ENCODE results near the gene KCTD17.
A peak's percentile ranks its signal among the peaks of the same experiment; 100 is the strongest.
"Not testable (repeated sequence)": the region's sequence is repeated elsewhere in the genome, so short reads cannot be mapped to it uniquely, and the experiment has no call there.

Gene KCTD17

GRCh38 chr22:37069319-37069718 lies 17.8 kb downstream of the KCTD17 start:
- Mint-ChIP-seq H3K4me3 (no peak overlapping the region), H3K36me3 (ENCODE audit: low read depth) (no peaks in the 10 kb centered on the region)

GRCh38 chr22:37069719-37070118 lies 18.2 kb downstream of the KCTD17 start:
- no peak overlapping the region for H3K27ac Mint-ChIP-seq
- H3K4me3 Mint-ChIP-seq: no peak overlapping the region
- H3K9me3 Mint-ChIP-seq: no peaks in the 10 kb centered on the region
- H3K4me1 Mint-ChIP-seq (ENCODE audit: low read depth): no peaks in the 10 kb centered on the region
- H3K36me3 Mint-ChIP-seq (ENCODE audit: low read depth): no peaks in the 10 kb centered on the region
- H3K27me3 Mint-ChIP-seq: peaks cover 23% of the 10 kb centered on the region

More at GRCh38 chr22:37069319-37069718, 17.8 kb downstream of the KCTD17 start:
- Mint-ChIP-seq H3K27me3 (peaks cover 23% of the 10 kb centered on the region), H3K27ac (no peak overlapping the region), H3K4me1 (ENCODE audit: low read depth) (no peaks in the 10 kb centered on the region), H3K9me3 (no peaks in the 10 kb centered on the region)

GRCh38 chr22:37070334-37070733 lies 18.8 kb downstream of the KCTD17 start:
- no peaks in the 10 kb centered on the region for H3K9me3 Mint-ChIP-seq
- no peak overlapping the region for H3K27ac Mint-ChIP-seq
- H3K27me3 Mint-ChIP-seq: peaks cover 27% of the 10 kb centered on the region
- H3K4me1 Mint-ChIP-seq (ENCODE audit: low read depth): no peaks in the 10 kb centered on the region
- no peak overlapping the region for H3K4me3 Mint-ChIP-seq
- no peaks in the 10 kb centered on the region for H3K36me3 Mint-ChIP-seq (ENCODE audit: low read depth)

GRCh38 chr22:37070744-37071143 lies 19.2 kb downstream of the KCTD17 start:
- H3K27ac Mint-ChIP-seq: no peak overlapping the region

GRCh38 chr22:37071850-37072592 lies 20.5 kb downstream of the KCTD17 start:
- not testable (repeated sequence) for H3K27ac Mint-ChIP-seq; H3K36me3 Mint-ChIP-seq (ENCODE audit: low read depth); H3K4me1 Mint-ChIP-seq (ENCODE audit: low read depth); H3K9me3 Mint-ChIP-seq; H3K4me3 Mint-ChIP-seq
- H3K27me3 Mint-ChIP-seq: peaks cover 37% of the 10 kb centered on the region

More at GRCh38 chr22:37070744-37071143, 19.2 kb downstream of the KCTD17 start:
- no peak overlapping the region for H3K4me3 Mint-ChIP-seq
- no peaks in the 10 kb centered on the region for H3K9me3 Mint-ChIP-seq
- H3K36me3 Mint-ChIP-seq (ENCODE audit: low read depth): no peaks in the 10 kb centered on the region
- H3K27me3 Mint-ChIP-seq: peaks cover 31% of the 10 kb centered on the region
- no peaks in the 10 kb centered on the region for H3K4me1 Mint-ChIP-seq (ENCODE audit: low read depth)

GRCh38 chr22:37072673-37073072 lies 21.1 kb downstream of the KCTD17 start:
- no peak overlapping the region for H3K4me3 Mint-ChIP-seq
- no peak overlapping the region for H3K27ac Mint-ChIP-seq
- H3K4me1 Mint-ChIP-seq (ENCODE audit: low read depth): peaks cover under 1% of the 10 kb centered on the region
- H3K27me3 Mint-ChIP-seq: peaks cover 34% of the 10 kb centered on the region
- H3K36me3 Mint-ChIP-seq (ENCODE audit: low read depth): no peaks in the 10 kb centered on the region
- no peaks in the 10 kb centered on the region for H3K9me3 Mint-ChIP-seq

GRCh38 chr22:37074537-37074936 lies 23.0 kb downstream of the KCTD17 start:
- Mint-ChIP-seq H3K36me3 (ENCODE audit: low read depth) (no peaks in the 10 kb centered on the region), H3K9me3 (no peaks in the 10 kb centered on the region), H3K4me1 (ENCODE audit: low read depth) (peaks cover 19% of the 10 kb centered on the region), H3K27me3 (peaks cover 21% of the 10 kb centered on the region), H3K27ac (no peak overlapping the region), H3K4me3 (no peak overlapping the region)

GRCh38 chr22:37075046-37075445 lies 23.5 kb downstream of the KCTD17 start:
- H3K36me3 Mint-ChIP-seq (ENCODE audit: low read depth): no peaks in the 10 kb centered on the region
- H3K27me3 Mint-ChIP-seq: peaks cover 16% of the 10 kb centered on the region
- H3K9me3 Mint-ChIP-seq: no peaks in the 10 kb centered on the region
- H3K4me1 Mint-ChIP-seq (ENCODE audit: low read depth): peaks cover 24% of the 10 kb centered on the region
- H3K27ac Mint-ChIP-seq: no peak overlapping the region
- H3K4me3 Mint-ChIP-seq: no peak overlapping the region

- Mint-ChIP-seq H3K4me1 (ENCODE audit: low read depth) (peaks cover 33% of the 10 kb centered on the region), H3K36me3 (ENCODE audit: low read depth) (no peaks in the 10 kb centered on the region), H3K27me3 (peaks cover 14% of the 10 kb centered on the region), H3K27ac (peak overlapping the region; percentile 41), H3K9me3 (no peaks in the 10 kb centered on the region), H3K4me3 (no peak overlapping the region)
These were observed 24.4 kb downstream of the KCTD17 start for GRCh38 chr22:37075822-37076433.

GRCh38 chr22:37077802-37078448 lies 26.4 kb downstream of the KCTD17 start:
- Mint-ChIP-seq H3K36me3 (ENCODE audit: low read depth) (no peaks in the 10 kb centered on the region), H3K27me3 (peaks cover 14% of the 10 kb centered on the region), H3K9me3 (no peaks in the 10 kb centered on the region), H3K4me1 (ENCODE audit: low read depth) (peaks cover 53% of the 10 kb centered on the region), H3K27ac (peak overlapping the region; percentile 91), H3K4me3 (no peak overlapping the region)

- Mint-ChIP-seq H3K4me3 (peak overlapping the region; percentile 43), H3K9me3 (no peaks in the 10 kb centered on the region), H3K36me3 (ENCODE audit: low read depth) (no peaks in the 10 kb centered on the region), H3K27me3 (peaks cover 14% of the 10 kb centered on the region), H3K4me1 (ENCODE audit: low read depth) (peaks cover 59% of the 10 kb centered on the region), H3K27ac (peak overlapping the region; percentile 91)
These were observed 27.6 kb downstream of the KCTD17 start for GRCh38 chr22:37079158-37079557.

GRCh38 chr22:37079668-37080171 lies 28.2 kb downstream of the KCTD17 start:
- no peaks in the 10 kb centered on the region for H3K9me3 Mint-ChIP-seq
- peaks cover 14% of the 10 kb centered on the region for H3K27me3 Mint-ChIP-seq
- no peaks in the 10 kb centered on the region for H3K36me3 Mint-ChIP-seq (ENCODE audit: low read depth)
- peak overlapping the region; percentile 53 for H3K4me3 Mint-ChIP-seq
- peak overlapping the region; percentile 91 for H3K27ac Mint-ChIP-seq
- H3K4me1 Mint-ChIP-seq (ENCODE audit: low read depth): peaks cover 59% of the 10 kb centered on the region

- no peaks in the 10 kb centered on the region for H3K9me3 Mint-ChIP-seq
- H3K4me1 Mint-ChIP-seq (ENCODE audit: low read depth): peaks cover 59% of the 10 kb centered on the region
- peaks cover 8% of the 10 kb centered on the region for H3K27me3 Mint-ChIP-seq
- H3K36me3 Mint-ChIP-seq (ENCODE audit: low read depth): no peaks in the 10 kb centered on the region
- H3K27ac Mint-ChIP-seq: peak overlapping the region; percentile 91
- H3K4me3 Mint-ChIP-seq: peak overlapping the region; percentile 15
These were observed 28.9 kb downstream of the KCTD17 start for GRCh38 chr22:37080438-37080837.

GRCh38 chr22:37080838-37081237 lies 29.3 kb downstream of the KCTD17 start:
- peak overlapping the region; percentile 91 for H3K27ac Mint-ChIP-seq
- peaks cover 4% of the 10 kb centered on the region for H3K27me3 Mint-ChIP-seq
- H3K4me3 Mint-ChIP-seq: no peak overlapping the region
- H3K4me1 Mint-ChIP-seq (ENCODE audit: low read depth): peaks cover 59% of the 10 kb centered on the region
- H3K9me3 Mint-ChIP-seq: no peaks in the 10 kb centered on the region
- no peaks in the 10 kb centered on the region for H3K36me3 Mint-ChIP-seq (ENCODE audit: low read depth)

GRCh38 chr22:37082251-37082873 lies 30.8 kb downstream of the KCTD17 start:
- peaks cover 59% of the 10 kb centered on the region for H3K4me1 Mint-ChIP-seq (ENCODE audit: low read depth)
- no peak overlapping the region for H3K4me3 Mint-ChIP-seq
- no peaks in the 10 kb centered on the region for H3K9me3 Mint-ChIP-seq
- H3K27ac Mint-ChIP-seq: peak overlapping the region; percentile 91
- H3K36me3 Mint-ChIP-seq (ENCODE audit: low read depth): no peaks in the 10 kb centered on the region
- H3K27me3 Mint-ChIP-seq: no peaks in the 10 kb centered on the region

Measured in stimulated activated naive CD8-positive, alpha-beta T cell treated with anti-CD3 and anti-CD28 coated beads, Interleukin-15, Interleukin-2, amounts not matched to agents 100 ng/mL and 50 ng/mL, for 24 hours (primary cell).